HUDEP-2 (cell line): Measurements from ENCODE around the gene CENPP.

ENCODE experiments used
- DNase-seq, 76 experiments: peaks; one replicate each; lab custom pipeline; 2025; ENCODE audit not compliant: unreplicated experiment in 76 of 76; lab: John Stamatoyannopoulos, UW

CENPP gene

DNA sequence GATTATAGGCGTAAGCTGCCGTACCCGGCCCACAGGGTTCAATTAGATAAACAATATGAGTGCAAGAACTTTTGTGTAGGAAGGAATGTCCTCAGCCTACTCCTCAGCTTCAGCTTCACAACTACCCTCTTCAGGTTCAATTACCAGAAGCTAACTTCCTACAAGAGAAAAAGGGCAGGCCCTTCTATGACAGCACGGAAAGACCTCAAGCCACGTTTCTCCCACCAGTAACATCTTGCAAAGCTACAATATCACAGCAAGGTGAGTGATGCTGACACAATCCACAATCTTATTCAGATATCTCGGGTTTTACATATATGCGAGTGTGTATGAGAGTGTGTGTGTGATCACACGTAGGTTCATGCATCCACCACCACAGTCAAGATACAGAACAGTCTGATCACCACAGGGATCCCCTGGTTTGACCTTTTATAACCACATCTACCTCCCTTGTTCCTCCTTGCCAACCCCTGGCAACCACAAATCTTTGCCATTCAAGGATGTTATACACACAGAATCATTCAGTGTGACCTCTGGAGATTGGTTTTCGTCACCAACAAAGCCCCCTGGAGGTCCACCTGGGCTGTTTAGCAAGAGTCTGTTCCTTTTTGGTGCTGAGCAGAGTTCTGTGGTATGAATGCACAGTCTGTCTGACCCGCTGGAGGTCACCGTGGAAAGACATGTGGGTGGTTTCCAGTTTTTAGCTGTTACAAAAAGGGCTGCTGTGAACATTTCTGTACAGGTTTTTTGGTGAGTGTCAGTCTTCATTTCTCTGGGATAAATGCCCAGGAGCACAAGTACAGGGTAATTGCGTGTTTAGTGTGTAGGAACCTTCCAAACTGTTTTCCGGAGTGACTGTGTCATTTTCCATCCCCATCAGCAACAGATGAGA lies 305.9 kb downstream of the CENPP start:
- no peak for DNase-seq

DNA sequence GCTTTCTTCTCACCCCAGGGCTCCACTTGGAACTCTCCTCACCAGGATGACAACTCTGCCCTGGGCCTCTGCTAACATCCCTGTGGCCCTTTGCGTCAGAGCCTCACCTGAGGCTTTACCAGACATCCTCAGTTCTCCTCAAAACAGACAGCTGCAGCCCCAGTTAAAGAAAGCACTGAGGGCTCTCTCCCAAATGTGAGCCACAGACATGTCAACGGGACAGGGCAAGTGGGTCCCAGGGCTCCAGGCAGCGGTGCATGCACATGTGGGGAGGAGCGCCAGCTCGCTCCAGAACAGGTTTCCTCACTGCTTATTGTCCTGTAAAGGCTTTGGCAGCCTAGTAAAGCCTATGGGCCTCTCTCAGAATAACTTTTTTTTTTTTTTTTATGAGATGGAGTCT lies 306.9 kb downstream of the CENPP start:
- DNase-seq, result no peak

DNA sequence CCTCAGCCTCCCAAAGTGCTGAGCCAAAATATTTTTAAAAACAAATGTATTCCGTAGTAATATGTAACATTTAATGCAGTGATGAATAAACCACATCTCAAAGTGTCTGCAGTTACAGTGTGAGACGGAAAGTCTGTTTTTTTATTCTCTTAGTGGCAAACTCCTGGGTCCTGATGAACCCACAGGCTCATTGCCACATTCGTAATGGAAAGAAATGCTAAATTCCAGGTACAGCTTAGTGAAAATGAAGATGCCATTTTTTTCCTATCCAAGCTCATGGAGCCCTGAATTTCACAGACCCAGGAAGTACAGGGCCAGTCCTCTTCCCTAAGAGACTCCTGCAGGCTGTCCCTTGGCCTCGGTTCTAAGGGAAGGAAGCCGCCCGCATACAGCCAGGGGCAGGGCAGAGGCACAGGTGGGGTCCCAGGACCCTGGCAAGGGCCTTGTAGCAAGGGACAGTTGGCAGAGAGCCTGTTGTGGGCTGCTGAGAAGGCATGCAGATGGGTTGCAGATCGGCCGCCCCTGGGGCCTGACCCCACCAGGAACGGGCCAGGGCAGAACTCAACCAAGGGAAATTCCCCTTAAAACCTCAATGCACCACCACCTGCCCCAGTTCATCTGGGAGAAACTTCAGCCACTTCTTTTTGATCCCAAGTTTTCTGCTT lies 308.0 kb downstream of the CENPP start:
- DNase-seq, result no peak

DNA sequence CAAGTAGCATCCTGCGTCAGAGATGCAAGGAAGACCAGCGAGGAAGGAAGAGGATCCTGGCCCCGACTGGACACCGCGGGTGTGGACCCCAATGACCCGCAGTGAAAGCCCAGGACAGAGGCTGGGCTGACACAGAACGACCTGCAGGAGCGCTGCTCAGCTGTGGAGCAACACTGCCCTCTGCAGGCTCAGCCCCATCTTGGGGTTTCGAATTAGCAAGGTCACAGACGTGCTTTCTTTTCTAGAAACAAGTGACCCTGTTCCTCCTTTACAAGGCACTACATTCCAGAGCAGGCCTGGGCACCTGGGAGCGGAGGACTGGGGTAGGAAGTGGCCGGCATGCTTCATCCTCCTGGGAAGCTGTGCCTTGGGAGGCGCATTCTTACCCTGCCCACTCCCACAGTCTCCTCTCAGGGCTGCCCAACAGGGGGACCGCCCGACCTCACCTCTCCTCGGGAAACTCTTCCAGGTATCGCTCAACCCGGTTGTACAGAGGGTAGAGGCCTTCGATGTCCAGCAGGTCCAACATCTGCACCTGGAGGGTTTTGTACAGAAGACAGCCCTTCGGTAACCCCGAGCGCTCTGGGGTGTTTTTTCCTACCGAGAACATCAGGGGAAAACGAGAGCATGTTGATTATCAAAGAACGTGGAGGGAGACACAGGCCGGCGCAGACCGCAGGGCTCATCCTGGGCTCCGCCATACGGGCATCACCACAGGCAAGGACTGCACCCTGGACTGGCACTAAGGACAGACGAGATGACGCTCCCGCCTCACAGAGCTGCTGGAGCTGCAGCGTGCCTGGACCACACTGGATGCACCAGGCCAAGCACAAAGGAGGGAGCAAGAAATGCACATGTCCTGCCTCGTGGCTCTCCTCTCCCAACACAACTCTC lies 309.2 kb downstream of the CENPP start:
- DNase-seq, result peak in 68 of 76 experiments; percentile 4 to 77 (median 50)

DNA sequence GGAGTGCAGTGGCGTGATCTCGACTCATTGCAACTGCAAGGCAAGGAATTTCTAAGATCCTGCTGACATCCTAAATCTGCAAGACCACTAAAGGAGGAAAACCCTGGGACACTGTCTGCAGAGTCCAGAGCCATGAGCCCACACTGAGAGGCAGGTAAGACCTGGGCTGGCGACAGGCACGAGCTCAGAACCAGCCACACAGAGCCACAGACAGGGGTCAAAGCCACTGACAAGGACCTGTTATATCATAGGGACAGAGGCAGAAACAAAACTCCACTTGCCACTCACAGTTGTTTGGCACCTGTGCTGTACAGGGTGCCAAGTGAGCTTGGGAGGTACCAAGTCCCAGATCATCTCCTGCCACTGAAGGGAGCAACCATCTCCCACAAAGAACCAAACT lies 310.0 kb downstream of the CENPP start:
- no peak for DNase-seq

DNA sequence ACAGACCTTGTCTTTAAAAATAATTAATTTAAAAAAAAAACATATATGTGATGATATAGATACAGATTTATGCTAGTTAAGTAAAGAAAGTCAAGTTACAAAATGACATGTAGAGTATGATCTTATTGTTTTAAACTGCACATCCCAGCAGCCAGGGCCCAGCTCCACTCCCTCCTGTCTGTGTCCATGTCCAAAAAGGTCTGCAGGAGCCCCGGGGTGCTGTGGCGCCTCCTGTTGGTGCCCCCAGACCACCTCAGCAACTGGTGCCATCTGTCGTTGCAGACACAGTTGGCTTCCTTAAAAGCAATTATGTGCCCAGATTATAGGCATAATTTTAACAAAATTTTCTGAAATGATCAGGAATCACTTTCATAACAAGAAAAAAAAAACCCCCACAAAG lies 310.9 kb downstream of the CENPP start:
- DNase-seq, result no peak

DNA sequence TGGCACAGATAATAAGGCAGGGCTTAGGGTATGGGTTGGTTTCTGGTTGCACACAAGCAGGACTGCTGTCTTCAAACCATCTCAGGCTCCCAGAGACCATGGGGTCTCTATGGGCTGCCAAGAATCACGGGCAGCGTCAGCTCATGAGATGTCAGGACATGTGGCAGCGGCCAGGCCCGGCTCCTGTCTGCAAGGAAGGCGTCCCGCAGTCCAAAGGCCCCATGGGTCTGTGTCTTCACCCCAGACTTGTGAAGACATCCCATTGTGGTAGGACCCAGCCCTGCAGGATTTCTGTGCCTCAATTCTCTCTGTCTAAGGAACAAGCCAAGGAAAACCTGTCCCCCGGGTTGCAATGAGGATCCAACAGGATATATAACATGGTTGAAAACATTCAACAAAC lies 311.6 kb downstream of the CENPP start:
- DNase-seq, result no peak

DNA sequence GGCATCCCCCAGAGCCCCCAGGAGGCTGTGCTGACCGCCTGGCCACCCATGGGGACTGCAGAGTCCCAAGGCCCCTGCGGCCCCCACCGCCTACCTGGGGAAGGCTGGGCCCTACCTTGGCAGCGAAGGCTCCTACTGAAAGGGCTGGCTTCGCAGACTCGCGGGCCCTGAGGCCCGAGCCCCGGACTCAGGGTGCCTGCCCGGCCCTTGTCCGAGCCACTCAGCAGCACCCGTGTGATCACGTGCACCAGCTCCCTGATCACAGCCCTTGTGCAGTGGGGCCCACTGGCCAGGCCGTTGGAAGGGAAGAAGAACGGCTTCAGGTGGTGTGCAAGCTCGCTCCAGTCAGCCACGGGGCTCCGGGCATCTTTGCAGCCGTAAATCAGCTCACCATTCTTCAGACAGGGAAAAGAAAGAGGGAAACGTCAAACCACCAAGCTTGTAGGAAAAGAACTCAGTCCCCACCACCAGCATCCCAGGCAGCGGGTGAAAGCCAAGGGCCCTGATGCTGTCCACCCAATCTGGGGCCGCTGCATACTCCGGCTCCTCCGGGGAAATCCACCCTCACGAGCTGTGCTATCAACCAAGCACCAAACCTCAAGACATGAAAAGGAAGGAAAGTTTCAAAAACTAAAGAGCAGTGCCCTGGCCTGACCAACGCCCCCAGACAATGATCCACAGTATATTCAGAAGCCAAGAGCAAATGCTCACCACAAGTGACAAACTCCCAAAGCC lies 312.3 kb downstream of the CENPP start:
- no peak for DNase-seq

DNA sequence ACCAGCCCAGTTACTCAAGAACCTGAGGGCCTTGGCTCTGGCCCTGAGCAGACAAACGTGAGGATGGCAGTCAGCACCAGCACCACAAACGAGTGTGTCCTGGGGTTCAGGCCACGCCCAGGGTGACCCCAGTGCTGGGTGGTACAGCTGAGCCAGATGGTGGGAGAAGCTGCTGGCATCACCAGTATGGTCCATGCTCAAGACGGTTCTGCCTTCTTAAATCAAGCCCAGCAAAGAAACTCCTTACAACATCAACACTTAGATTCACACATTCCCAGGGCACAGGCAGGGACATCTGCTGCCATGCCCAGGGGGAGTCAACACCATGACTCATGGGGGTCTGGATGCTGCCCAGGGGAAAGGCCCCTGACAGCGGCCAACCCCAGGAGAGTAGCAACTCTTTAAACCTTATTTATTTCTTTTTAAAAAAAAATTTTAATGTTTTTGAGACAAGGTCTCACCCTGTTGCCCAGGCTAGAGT lies 312.9 kb downstream of the CENPP start:
- DNase-seq, result no peak

DNA sequence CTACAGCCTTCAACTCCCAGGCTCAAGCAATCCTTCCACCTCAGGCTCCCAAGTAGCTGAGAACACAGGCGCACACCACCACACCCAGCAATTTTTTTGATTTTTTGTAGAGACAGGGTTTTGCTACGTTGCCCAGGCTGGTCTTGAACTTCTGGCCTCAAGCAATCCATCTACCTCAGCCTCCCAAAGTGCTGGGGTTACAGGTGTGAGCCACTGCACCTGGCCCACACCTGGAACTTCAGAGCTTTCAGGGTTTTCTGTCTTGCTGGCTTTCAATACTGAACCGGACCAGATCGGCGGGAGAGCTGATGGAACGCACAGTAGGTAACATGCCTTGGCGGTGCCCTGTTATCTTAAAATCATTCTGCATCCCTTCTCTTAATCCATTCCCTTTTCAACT lies 313.4 kb downstream of the CENPP start:
- DNase-seq, result no peak

DNA sequence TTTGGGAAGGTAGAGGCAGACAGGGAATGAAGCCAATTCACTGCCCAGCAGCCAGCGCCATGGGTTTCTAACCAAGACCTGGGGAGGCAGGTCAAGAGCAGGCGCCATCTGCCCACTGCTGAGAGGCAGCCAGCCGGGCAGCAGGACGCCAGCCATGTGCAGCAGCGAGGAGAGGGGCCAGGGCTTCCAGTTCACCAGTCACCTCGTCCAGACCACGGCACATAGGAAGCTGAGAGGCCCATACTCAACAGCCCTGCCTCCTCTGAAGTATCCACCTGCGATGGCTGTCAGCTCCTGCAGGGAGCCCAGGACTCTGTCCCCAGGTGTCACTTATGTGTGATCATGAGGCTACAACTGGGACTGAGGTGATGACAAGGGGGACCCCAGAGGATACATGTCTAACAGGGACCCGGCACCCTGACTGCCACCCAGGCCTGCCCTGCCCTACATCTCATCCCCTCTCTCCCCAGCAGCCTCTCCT lies 314.1 kb downstream of the CENPP start:
- no peak for DNase-seq

DNA sequence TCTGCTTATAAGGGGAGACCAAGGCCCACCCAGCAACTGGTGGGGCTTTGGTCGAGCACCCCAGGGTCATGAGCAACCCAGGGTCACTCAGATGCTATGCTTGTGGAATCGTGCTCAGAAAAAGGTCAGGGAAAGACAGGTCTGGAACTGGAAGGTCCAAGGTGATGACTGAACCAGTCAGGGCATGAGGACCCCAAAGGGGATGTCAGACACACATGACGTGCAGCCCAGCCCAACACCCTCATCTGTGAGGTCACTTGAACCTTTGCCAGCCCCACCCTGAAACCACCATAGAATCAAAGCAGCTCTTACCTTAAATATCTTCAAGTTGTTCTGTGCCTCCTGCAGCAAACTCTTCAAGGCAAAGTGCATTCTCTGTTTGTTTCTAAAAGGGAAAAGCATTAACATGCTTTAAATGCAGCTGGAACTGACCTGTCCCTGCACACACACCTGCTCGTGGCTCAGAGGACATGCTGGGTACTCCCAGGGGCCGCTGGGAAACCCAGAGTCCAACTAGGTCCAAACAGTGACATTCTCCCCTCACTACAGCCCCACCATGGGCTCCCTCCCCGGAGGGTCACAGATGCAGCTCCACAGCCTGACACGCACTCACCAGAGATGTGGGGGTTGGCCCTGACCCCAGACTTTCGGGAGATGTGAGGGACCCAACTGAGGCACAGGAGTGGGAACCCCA lies 314.8 kb downstream of the CENPP start:
- no peak for DNase-seq

DNA sequence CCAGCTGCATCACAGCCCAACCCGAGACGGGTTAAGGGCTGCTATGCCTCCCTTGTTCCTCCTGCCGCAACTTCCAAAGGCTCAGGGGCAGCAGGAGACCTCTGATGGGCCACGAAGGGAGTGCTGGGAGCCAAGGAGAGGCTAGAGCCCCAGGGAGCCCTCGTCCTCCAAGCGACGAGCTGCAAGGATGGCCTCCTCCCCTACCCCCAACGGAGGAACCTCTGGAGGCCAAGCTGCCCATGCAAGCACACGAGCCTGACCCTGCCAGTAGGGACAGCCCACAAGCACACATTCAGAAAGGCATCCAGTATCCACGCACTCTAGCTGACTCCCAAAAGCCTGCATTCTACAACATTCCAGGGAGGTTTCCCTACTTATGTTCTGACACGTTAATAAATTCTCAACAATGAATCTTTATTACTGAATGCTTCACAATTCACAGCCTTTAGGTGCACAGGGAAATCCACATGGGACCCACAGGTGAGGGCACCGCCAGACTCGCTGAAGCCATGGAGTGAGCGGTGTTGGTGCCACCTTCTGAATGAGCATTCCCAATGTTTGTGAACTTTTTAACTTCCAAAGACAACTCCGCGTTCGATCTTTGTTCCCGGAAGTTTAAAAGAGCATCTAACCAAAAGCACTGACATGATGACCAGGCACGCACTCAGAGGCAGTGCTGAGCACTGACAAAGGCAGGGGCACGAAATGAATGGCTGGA lies 315.5 kb downstream of the CENPP start:
- no peak for DNase-seq

DNA sequence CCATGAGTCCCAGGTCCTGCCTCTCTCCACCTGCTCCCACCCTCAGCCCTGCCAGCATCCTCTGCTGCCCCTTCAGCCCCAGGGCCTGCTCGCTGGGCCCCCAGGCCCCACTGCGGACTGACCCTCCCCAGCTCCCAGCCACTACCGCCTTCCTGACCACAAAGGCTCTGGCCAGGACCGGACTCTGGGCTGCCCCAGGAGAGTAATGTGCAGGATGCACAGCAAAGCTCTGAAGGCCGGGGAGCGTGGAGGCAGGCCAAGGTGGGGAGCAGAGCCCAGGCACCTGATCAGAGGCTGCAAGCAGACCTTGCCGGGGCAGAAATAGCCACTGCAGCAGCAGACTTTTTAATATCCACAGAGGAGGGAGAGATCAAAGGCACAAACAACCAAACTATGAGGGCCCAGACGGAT lies 316.3 kb downstream of the CENPP start:
- no peak for DNase-seq

DNA sequence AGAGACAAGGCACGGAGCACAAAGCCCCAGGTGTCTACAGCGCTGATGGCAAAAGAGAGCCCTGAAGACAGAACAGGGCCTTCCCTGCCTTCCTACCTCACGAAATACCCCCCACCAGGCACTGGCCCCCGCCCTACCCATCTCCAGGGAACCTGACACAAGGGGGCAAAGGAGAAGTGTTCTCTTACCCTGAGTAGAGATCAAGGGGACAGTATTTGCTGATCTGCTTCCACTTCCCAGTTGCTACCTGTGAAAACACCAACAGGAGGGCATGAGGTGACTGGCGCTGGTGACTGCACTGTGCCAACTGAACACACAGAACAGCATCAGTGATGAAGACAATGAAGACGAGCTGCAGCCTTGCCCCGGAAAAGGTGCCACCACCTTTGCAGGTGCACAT lies 316.8 kb downstream of the CENPP start:
- DNase-seq, result no peak

DNA sequence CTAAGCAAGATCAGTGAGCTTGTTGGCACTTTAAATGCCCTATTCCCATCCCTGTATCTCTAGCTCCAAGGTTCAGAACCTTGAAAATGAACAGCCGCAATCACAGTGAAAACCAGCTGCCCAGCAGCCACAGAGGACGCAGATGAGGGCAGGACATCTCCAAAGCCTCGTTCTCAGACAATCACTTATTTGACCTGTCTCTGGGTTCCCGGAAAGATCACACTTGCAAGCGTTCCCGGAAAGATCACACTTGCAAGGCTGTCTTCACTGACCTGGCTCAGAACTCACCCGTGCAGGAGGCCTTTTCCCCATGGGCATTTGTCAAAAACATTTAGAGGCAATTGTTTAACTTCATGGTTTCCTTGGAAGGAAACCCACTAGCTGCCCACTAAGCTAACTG lies 318.5 kb downstream of the CENPP start:
- no peak for DNase-seq

DNA sequence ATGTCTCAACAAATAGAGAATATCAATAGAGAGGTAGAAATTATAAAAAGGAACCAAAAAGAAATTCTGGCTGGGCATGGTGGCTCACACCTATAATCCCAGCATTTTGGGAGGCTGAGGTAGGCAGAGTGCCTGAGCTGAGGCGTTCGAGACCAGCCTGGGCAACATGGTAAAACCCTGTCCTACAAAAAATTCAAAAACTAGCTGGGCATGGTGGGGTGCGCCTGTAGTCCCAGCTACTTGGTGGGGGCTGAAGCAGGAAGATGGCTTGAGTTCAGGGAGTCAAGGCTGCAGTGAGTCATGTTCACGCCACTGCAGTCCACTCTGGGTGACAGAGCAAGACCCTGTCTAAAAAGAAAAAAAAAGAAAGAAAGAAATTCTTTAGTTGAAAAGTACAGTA lies 319.3 kb downstream of the CENPP start:
- DNase-seq, result no peak

DNA sequence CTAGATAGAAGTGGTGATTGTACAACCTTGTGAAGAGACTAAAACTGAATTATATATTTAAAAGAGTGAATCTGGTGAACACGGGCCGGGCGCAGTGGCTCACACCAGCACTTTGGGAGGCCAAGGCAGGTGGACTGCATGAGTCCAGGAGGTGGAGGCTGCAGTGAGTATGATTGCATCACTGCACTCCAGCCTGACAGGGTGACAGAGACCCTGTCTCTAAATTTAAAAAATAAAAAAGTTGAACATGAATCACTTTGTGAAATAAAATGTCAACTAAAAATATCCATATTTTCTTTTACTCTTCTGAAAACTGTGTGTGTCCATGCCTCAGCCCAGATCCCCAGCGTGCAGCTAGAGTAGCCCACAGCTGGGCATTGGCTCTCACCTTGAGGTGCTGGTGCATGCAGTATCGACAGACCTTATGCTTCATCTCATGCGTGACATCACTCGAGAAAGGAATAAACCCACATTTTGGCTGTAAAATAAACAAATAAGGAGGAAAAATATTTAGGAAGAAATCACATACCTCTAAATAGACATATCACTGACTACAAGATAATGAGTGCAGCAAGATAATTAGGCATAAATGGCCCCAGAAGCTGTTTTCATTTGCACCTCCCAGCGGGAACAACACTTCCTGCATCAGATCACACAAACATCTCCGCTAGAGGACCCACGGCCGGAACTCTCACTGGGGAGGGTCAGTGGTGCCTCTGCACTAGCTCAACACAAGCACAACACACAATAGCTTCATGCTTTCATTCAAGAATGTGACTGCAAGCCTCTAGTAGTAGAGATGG lies 322.1 kb downstream of the CENPP start:
- no peak for DNase-seq
